H1 (cell line): ENCODE data around the gene FRMD4A. TPM values are rescaled to one million over a fixed set of nuclear protein-coding genes. Genes with fewer than 3 reads are reported as not detected.

Experiments
- CTCF ChIA-PET: fragments of 300-600 bp; sonication (Branson Sonifier 250); formaldehyde crosslinking; loops from one replicate; lab custom pipeline; 2021; ENCODE audit not compliant: partially characterized antibody; lab: Charles Lee
- POLR2A ChIA-PET: fragments of 300-600 bp; sonication (Branson Sonifier 250); formaldehyde crosslinking; loops from one replicate; lab custom pipeline; 2021; ENCODE audit warnings: inconsistent platforms; ENCODE audit not compliant: partially characterized antibody; lab: Charles Lee
- DNase-seq, 2 experiments: peaks; one replicate each; pipeline versions ENCODE4 v3.0.0 to v3.0.0-alpha.2; 2010 to 2022; ENCODE audit warnings: low spot score in 2 of 2, low read depth in 1 of 2, mixed read lengths in 1 of 2
- FAIRE-seq: peaks from 2 replicates; lab custom pipeline; 2011; peaks lifted over from hg19 to GRCh38; lab: Jason Lieb, UNC
- H2AFZ ChIP-seq: 2 replicates; pipeline ENCODE4 v1.8.1; 2012; ENCODE audit warnings: low read length, inconsistent platforms
- H2AK5ac ChIP-seq: 2 replicates; pipeline ENCODE4 v1.6.1; 2013; ENCODE audit warnings: low read depth, low read length
- H2BK120ac ChIP-seq: replicated peaks from 2 replicates; pipeline ENCODE3; 2013; ENCODE audit warnings: low read depth, low read length, inconsistent platforms
- H2BK12ac ChIP-seq: 2 replicates; pipeline ENCODE4 v1.6.1; 2013; ENCODE audit warnings: low read depth, low read length
- H2BK15ac ChIP-seq: 2 replicates; pipeline ENCODE4 v1.6.1; 2013; ENCODE audit warnings: low read length
- H2BK20ac ChIP-seq: 2 replicates; pipeline ENCODE4 v1.6.1; 2013; ENCODE audit warnings: low read length
- H2BK5ac ChIP-seq: 2 replicates; pipeline ENCODE4 v1.6.1; 2013; ENCODE audit warnings: low read depth, low read length
- H3K14ac ChIP-seq: 2 replicates; pipeline ENCODE4 v1.6.1; 2013; ENCODE audit warnings: inconsistent platforms; ENCODE audit not compliant: insufficient read length
- H3K18ac ChIP-seq: 2 replicates; pipeline ENCODE4 v1.6.1; 2013; ENCODE audit warnings: low read length; ENCODE audit errors: extremely low read depth
- H3K23ac ChIP-seq: 2 replicates; pipeline ENCODE4 v1.6.1; 2013; ENCODE audit warnings: inconsistent platforms; ENCODE audit not compliant: insufficient read length
- H3K23me2 ChIP-seq: 2 replicates; pipeline ENCODE4 v1.6.1; 2013; ENCODE audit warnings: low read depth, low read length
- H3K27ac ChIP-seq: 2 replicates; pipeline ENCODE4 v1.6.1; 2011; ENCODE audit warnings: low read depth, low read length, inconsistent platforms
- H3K27me3 ChIP-seq, 4 experiments: replicated peaks in 1 of 4; 1 replicate in 1 of 4; 2 replicates in 3 of 4; pipeline versions ENCODE4 v1.6.1 to v1.8.1; 2011 to 2013; ENCODE audit warnings: low read length in 3 of 4, mild to moderate bottlenecking in 3 of 4, inconsistent platforms in 2 of 4, mixed read lengths in 2 of 4, moderate library complexity in 1 of 4; ENCODE audit not compliant: control insufficient read depth in 3 of 4, insufficient read depth in 3 of 4; ENCODE audit errors: extremely low read depth in 1 of 4
- H3K36me3 ChIP-seq, 4 experiments: 2 replicates each; pipeline versions ENCODE4 v1.6.1 to v1.8.1; 2011 to 2013; ENCODE audit warnings: mild to moderate bottlenecking in 4 of 4, low read length in 3 of 4, moderate library complexity in 2 of 4, control low read depth in 1 of 4, inconsistent platforms in 1 of 4; ENCODE audit not compliant: insufficient read depth in 4 of 4, control insufficient read depth in 2 of 4
- H3K4ac ChIP-seq: replicated peaks from 2 replicates; pipeline ENCODE3; 2013; ENCODE audit warnings: low read length, low read depth, mixed read lengths, inconsistent platforms; ENCODE audit not compliant: insufficient read length
- H3K4me1 ChIP-seq, 4 experiments: replicated peaks in 1 of 4; 1 replicate in 1 of 4; 2 replicates in 3 of 4; pipeline versions ENCODE4 v1.6.1 to v1.8.1; 2011 to 2013; ENCODE audit warnings: low read length in 3 of 4, inconsistent platforms in 2 of 4, mixed read lengths in 1 of 4; ENCODE audit not compliant: insufficient read depth in 4 of 4, control insufficient read depth in 3 of 4
- H3K4me2 ChIP-seq, 2 experiments: 2 replicates each; pipeline versions ENCODE4 v1.6.1 to v1.8.1; 2011 to 2013; ENCODE audit warnings: low read depth in 2 of 2, low read length in 2 of 2, control low read depth in 1 of 2, inconsistent platforms in 1 of 2, mild to moderate bottlenecking in 1 of 2; ENCODE audit not compliant: insufficient read depth in 1 of 2
- H3K4me3 ChIP-seq, 4 experiments: fragments of 200-600, 300-600 bp in 1 of 4; sonication (generic), shearing (Covaris generic), sonication (Bioruptor Twin) in 1 of 4; 2 replicates each; pipeline versions ENCODE4 v1.5.1 to v1.8.1; 2011 to 2016; ENCODE audit warnings: low read length in 4 of 4, low read depth in 3 of 4, control low read depth in 2 of 4, inconsistent platforms in 2 of 4, mild to moderate bottlenecking in 2 of 4, mixed read lengths in 1 of 4, moderate library complexity in 1 of 4; ENCODE audit not compliant: insufficient read depth in 2 of 4; ENCODE audit errors: extremely low read depth in 1 of 4
- H3K56ac ChIP-seq: replicated peaks from 2 replicates; pipeline ENCODE3; 2013; ENCODE audit warnings: low read depth, mild to moderate bottlenecking, mixed read lengths, low read length, inconsistent platforms; ENCODE audit not compliant: insufficient read length
- H3K79me1 ChIP-seq: 2 replicates; pipeline ENCODE4 v1.6.1; 2013; ENCODE audit warnings: low read depth, low read length, control low read depth
- H3K79me2 ChIP-seq, 2 experiments: 2 replicates each; pipeline versions ENCODE4 v1.6.1 to v1.8.1; 2012 to 2013; ENCODE audit warnings: low read length in 2 of 2, mild to moderate bottlenecking in 2 of 2, inconsistent platforms in 1 of 2; ENCODE audit not compliant: insufficient read depth in 2 of 2, control insufficient read depth in 1 of 2
- H3K9ac ChIP-seq, 4 experiments: replicated peaks in 1 of 4; 1 replicate in 1 of 4; 2 replicates in 3 of 4; pipeline versions ENCODE4 v1.6.1 to v1.8.1; 2011 to 2013; ENCODE audit warnings: low read depth in 3 of 4, low read length in 3 of 4, control low read depth in 2 of 4, mild to moderate bottlenecking in 2 of 4, moderate library complexity in 2 of 4, inconsistent platforms in 1 of 4; ENCODE audit errors: extremely low read depth in 1 of 4
- H3K9me3 ChIP-seq, 2 experiments: 2 replicates each; pipeline versions ENCODE4 v1.6.1 to v1.8.1; 2012 to 2013; ENCODE audit warnings: mild to moderate bottlenecking in 2 of 2, moderate library complexity in 2 of 2, control low read depth in 1 of 2, inconsistent platforms in 1 of 2, low read depth in 1 of 2, low read length in 1 of 2, mixed read lengths in 1 of 2; ENCODE audit not compliant: insufficient read depth in 2 of 2
- H4K20me1 ChIP-seq, 2 experiments: replicated peaks in 1 of 2; 2 replicates each; pipeline versions ENCODE3 to v1.8.1; 2011 to 2013; ENCODE audit warnings: inconsistent platforms in 2 of 2, low read length in 2 of 2, mild to moderate bottlenecking in 1 of 2; ENCODE audit not compliant: insufficient read depth in 2 of 2, control insufficient read depth in 1 of 2
- H4K5ac ChIP-seq: 2 replicates; pipeline ENCODE4 v1.6.1; 2013; ENCODE audit warnings: low read length, low read depth, mixed read lengths, inconsistent platforms; ENCODE audit not compliant: insufficient read length
- H4K8ac ChIP-seq: 2 replicates; pipeline ENCODE4 v1.8.0; 2013; ENCODE audit warnings: mild to moderate bottlenecking, moderate library complexity, low read length, inconsistent platforms; ENCODE audit not compliant: insufficient read depth; ENCODE audit errors: extremely low read depth
- H4K91ac ChIP-seq: replicated peaks from 2 replicates; pipeline ENCODE3; 2013; ENCODE audit warnings: low read length, mixed read lengths, inconsistent platforms; ENCODE audit not compliant: insufficient read length
- BCL11A ChIP-seq, 2 experiments: IDR thresholded peaks; one replicate each; pipeline ENCODE4 v1.6.1; 2011; ENCODE audit warnings: low read depth in 2 of 2, low read length in 2 of 2, mild to moderate bottlenecking in 2 of 2
- CTCF ChIP-seq, 3 experiments: IDR thresholded peaks; 1 replicate in 2 of 3; 2 replicates in 1 of 3; pipeline versions ENCODE4 v1.5.1 to v1.6.1; 2011; ENCODE audit warnings: low read length in 3 of 3, mild to moderate bottlenecking in 3 of 3, inconsistent platforms in 2 of 3, low read depth in 1 of 3, moderate library complexity in 1 of 3; ENCODE audit not compliant: insufficient read depth in 1 of 3; ENCODE audit errors: control extremely low read depth in 1 of 3
- E2F6 ChIP-seq: IDR thresholded peaks from 2 replicates; pipeline ENCODE4 v1.6.1; 2012; ENCODE audit warnings: inconsistent platforms
- GTF2F1 ChIP-seq: IDR thresholded peaks from 2 replicates; pipeline ENCODE4 v1.6.1; 2012; ENCODE audit warnings: low read depth, low read length, improper control_type of control experiment, borderline replicate concordance
- HDAC2 ChIP-seq, 2 experiments: fragments of 300-600 bp in 1 of 2; sonication (generic) in 1 of 2; IDR thresholded peaks; 2 replicates each; pipeline ENCODE4 v1.6.1; 2011 to 2012; ENCODE audit warnings: low read depth in 2 of 2, low read length in 2 of 2, mild to moderate bottlenecking in 2 of 2, moderate library complexity in 2 of 2, borderline replicate concordance in 1 of 2, inconsistent platforms in 1 of 2
- RAD21 ChIP-seq, 2 experiments: IDR thresholded peaks in 1 of 2; conservative IDR thresholded peaks in 1 of 2; 2 replicates each; pipeline ENCODE4 v1.6.1; 2011; ENCODE audit warnings: low read depth in 2 of 2, low read length in 2 of 2, improper control_type of control experiment in 1 of 2, inconsistent platforms in 1 of 2, mild to moderate bottlenecking in 1 of 2, moderate library complexity in 1 of 2
- SUZ12 ChIP-seq: fragments of 200-600 bp; sonication (generic); IDR thresholded peaks from 2 replicates; pipeline ENCODE4 v1.6.1; 2012; ENCODE audit warnings: mild to moderate bottlenecking, inconsistent platforms, low read length, moderate library complexity, mixed read lengths
- TBP ChIP-seq: IDR thresholded peaks from 2 replicates; pipeline ENCODE4 v1.6.1; 2011; ENCODE audit warnings: low read depth, low read length, improper control_type of control experiment
- WGBS, 2 experiments: shearing (Covaris generic) in 1 of 2; methylation state at CpG; one replicate each; pipeline versions ENCODE4 v1.1.6 to v1.1.7; 2013 to 2015; ENCODE audit warnings: low lambda C conversion rate in 2 of 2, mixed read lengths in 2 of 2, inconsistent platforms in 1 of 2, low coverage in 1 of 2, missing lambda C conversion rate in 1 of 2; ENCODE audit not compliant: insufficient replicate concordance in 2 of 2, insufficient coverage in 1 of 2, insufficient read length in 1 of 2; ENCODE audit errors: extremely low coverage in 1 of 2, missing lambda C conversion rate in 1 of 2; 5-methylcytosine and 5-hydroxymethylcytosine counted together
- polyA plus RNA-seq, 7 experiments: library from polyadenylated mRNA; depleted of rRNA in 3 of 7; stranded (reverse) in 5 of 7; unstranded in 2 of 7; fragments of >200 nt in 5 of 7; fragments of 200-250 nt in 2 of 7; gene quantifications; 1 replicate in 5 of 7; 2 replicates in 1 of 7; 4 replicates in 1 of 7; pipeline versions ENCODE4 v1.2.1 to v1.2.3, GENCODE V29; 2011 to 2013; ENCODE audit warnings: missing spikeins in 2 of 7, mixed read lengths in 2 of 7
- total RNA-seq: library from RNA; stranded (reverse); fragmentation: NEBNext Ultra II Directional; extraction: Animal tissue kit (Norgen Biotek cat#: 25700); gene quantifications from 2 replicates; pipeline ENCODE4 v1.2.1, GENCODE V29; 2021

FRMD4A gene
- total and polyA plus RNA-seq, 2 of the 8 experiments (the other 6 are each of a cell fraction or from before 2014, with no cell fraction given) = 38.6 to 39.6 TPM

- Histone ChIP-seq H3K36me3 (no peaks in the 10 kb centered on the region), H3K27ac (no peak overlapping the region), H2BK12ac (no peak overlapping the region), H4K91ac (no peak overlapping the region), H3K18ac (no peak overlapping the region), H3K23me2 (no peaks in the 10 kb centered on the region), H3K4me2 (no peak overlapping the region), H3K9me3 (no peaks in the 10 kb centered on the region), H2BK20ac (no peak overlapping the region), H3K4ac (no peak overlapping the region), H2BK5ac (no peak overlapping the region), H2AK5ac (no peak overlapping the region), H2BK120ac (no peak overlapping the region), H3K9ac (no peak overlapping the region), H3K14ac (no peak overlapping the region), H2AFZ (no peak overlapping the region), H3K4me3 (no peak overlapping the region), H4K20me1 (no peaks in the 10 kb centered on the region), H3K56ac (no peak overlapping the region), H3K23ac (no peak overlapping the region), H4K8ac (no peak overlapping the region), H3K27me3 (no peaks in the 10 kb centered on the region), H4K5ac (no peak overlapping the region), H3K79me2 (no peaks in the 10 kb centered on the region), H3K79me1 (no peaks in the 10 kb centered on the region), H2BK15ac (no peak overlapping the region), H3K4me1 (peaks cover 0 to 5% (median 2%) of the 10 kb centered on the region in 4 experiments; a peak in 3 of 7 replicates)
- ChIA-PET POLR2A (interaction anchor here (1.7 kb wide), 1 partner anchor 189 kb away, joined by 6 read pairs; no protein-coding TSS in a partner anchor), CTCF (interaction anchor here (0.7 to 1.1 kb wide), 4 partner anchors 21 to 175 kb away, joined by 3 to 5 read pairs (median 3); no protein-coding TSS in a partner anchor)
- FAIRE-seq (no peak), DNase-seq (no peak)
- WGBS, 2 experiments = 91% methylated on average over 5 of the region's 5 CpGs; no CpG with 5 or more reads in 1 of the 2 experiments
- TF ChIP-seq E2F6 = no peak
- no peak for TF ChIP-seq HDAC2 (IDR thresholded peaks at IDR 0.05; ENCODE audit: borderline replicate concordance in 1 of 2, low read depth in 2 of 2, low read length in 2 of 2)
- TF ChIP-seq BCL11A (IDR thresholded peaks at IDR 0.05; ENCODE audit: low read depth in 2 of 2, low read length in 2 of 2) = no peak
- no peak for TF ChIP-seq TBP
- no peak for TF ChIP-seq CTCF (IDR thresholded peaks at IDR 0.05; ENCODE audit: control extremely low read depth in 1 of 3, insufficient read depth in 1 of 3, low read depth in 1 of 3, low read length in 3 of 3)
- no peak for TF ChIP-seq SUZ12
- TF ChIP-seq GTF2F1 = no peak
- no peak for TF ChIP-seq RAD21 (IDR thresholded peaks at IDR 0.05 in 1 of 2, conservative IDR thresholded peaks at IDR 0.05 in 1 of 2; ENCODE audit: low read depth in 2 of 2, low read length in 2 of 2)
Observed at GRCh38 chr10:14374745-14375445, 44.2 kb upstream of the FRMD4A start.
